Stimulated activated CD8-positive, alpha-beta memory T cell treated with anti-CD3 and anti-CD28 coated beads, Interleukin-2, amount 100 ng/mL, for 48 hours (primary cell): ENCODE results near the gene RC3H1.
"Not testable (repeated sequence)": the region's sequence is repeated elsewhere in the genome, so short reads cannot be mapped to it uniquely, and the experiment has no call there.

ENCODE experiments used
- DNase-seq, 2 donors: peaks; one replicate each; pipeline ENCODE4 v3.0.0-alpha.2; 2020; ENCODE audit warnings: low read depth in 2 of 2

RC3H1 gene

GRCh38 chr1:173954179-173954578, 68.0 kb downstream of the RC3H1 start:
- DNase-seq, result no peak

DNA sequence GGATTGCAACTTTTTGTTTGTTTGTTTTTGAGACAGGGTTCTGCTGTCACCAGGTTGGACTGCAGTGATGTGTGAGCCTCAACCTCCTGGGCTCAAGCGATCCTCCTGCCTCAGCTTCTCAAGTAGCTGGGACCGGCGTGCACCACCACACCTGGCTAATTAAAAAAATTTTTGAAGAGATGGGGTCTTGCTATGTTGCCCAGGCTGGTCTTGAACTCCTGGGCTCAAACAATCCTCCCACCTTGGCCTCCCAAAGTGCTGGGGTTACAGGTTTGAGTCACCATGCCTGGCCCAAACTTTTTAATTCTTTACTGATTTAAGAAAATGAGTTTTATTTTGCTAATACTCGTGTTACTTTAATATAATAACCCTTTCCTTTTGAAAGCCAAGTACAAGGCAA, 73.6 kb downstream of the RC3H1 start:
- no peak for DNase-seq

DNA sequence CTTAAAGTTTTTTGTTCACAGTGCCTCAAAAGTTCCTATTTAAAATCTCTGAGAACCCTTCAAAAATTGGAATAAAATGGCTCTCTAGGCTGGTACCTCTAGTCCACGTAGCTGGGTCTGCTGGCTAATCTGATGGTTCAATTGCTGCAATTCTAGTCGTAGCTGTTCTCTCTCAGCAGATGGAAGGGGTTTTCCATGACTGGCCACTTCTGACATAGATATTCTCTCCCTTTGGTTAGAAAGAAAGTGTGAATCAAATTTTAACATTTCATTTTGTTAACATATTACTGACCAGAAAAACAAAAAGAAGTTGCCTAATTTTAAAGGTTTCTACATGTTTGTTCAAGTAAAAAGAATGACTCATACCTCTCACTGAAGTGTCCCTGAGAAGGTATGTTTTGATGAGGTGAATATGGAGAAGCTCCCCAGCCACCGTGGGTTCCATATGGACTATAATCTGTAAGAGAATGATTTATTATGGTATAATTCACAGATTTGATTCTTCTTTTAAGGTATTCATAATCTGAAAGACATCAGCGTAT, 75.7 kb downstream of the RC3H1 start:
- no peak for DNase-seq

- DNase-seq, result no peak
Measured at GRCh38 chr1:173937062-173937461, 85.1 kb downstream of the RC3H1 start.

- no peak for DNase-seq
Measured at GRCh38 chr1:173934440-173934839, 87.7 kb downstream of the RC3H1 start.

DNA sequence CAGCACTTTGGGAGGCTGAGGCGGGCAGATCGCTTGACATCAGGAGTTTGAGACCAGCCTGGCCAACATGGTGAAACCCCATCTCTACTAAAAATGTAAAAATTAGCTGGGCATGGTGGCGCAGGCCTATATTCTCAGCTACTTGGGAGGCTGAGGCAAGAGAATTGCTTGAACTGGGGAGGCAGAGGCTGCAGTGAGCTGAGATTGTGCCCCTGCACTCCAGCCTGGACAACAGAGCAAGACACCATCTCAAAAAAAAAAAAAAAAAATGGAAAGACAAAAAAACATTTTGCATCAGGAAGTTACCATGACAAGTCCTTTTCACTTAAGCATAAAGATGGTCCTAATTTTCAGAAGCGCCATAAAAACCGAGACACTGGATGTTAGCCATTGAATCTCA, 91.6 kb downstream of the RC3H1 start:
- DNase-seq, result not testable (repeated sequence)

- DNase-seq, result no peak
Measured at GRCh38 chr1:173925306-173926242, 96.6 kb downstream of the RC3H1 start.

DNA sequence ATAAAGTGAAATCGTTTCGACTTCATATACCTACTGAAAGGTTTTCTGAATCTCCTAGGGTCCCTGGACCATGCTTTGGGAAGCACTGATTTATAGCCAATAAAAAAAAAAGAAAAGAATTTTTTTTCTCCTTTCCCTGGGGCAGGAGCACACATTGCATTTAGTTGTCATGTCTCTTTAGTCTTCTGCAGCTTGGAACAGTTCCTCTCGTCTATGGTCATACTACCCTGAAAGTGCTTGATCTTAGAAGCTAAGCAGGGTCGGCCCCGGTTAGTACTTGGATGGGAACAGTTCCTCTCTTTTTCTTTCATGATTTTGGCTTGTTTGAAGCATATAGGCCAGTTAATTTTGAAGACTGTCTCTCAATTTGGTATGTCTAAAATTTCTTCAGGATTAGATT, 101.3 kb downstream of the RC3H1 start:
- DNase-seq, result no peak

GRCh38 chr1:173917635-173918493, 104.3 kb downstream of the RC3H1 start:
- no peak for DNase-seq

DNA sequence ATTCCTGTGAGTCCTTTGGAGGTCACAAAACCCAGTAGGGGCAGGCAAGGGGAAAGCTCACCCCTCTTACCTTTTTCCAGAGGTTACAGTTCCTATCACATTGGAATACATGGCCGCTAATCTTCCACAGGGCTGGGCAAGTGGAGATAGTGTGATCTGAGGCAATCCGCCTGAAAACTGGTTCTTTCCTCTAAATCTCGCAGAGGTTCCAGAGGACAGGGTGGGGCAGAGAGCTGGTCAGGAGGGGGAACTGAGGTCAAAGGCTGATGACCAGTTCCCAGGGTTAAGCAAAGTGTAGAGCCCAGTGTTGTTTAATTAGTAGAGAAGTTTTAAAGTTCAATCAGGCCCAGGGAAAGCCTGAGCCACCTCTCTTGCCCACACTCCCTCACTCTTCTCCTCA, 105.0 kb downstream of the RC3H1 start, which contains the start of gene SERPINC1:
TSS of gene SERPINC1 (minus strand) at position 179 of the 400 bp plus-strand sequence. CDS start at position 111, 68 bp downstream.
- no peak for DNase-seq

DNA sequence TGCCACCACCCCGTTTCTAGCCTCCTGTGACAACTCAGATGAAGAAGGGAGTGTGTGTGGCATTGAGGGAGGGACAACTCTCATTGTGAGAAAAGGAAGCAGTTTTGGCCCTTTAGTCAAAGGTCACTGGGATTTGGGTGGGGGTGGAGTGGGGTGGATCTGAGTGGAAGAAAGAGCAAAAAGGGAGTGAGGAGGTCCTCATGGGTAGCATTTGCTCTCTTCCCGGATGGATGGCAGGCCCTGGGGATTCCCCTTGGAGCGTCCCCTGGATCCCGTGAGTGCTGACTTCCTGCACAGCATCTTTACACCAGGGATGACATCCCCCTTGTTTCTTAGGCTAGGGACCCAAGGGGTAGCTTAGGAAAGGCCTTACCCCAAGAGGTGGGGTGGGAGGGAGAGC, 105.5 kb downstream of the RC3H1 start:
- DNase-seq, result no peak

DNA sequence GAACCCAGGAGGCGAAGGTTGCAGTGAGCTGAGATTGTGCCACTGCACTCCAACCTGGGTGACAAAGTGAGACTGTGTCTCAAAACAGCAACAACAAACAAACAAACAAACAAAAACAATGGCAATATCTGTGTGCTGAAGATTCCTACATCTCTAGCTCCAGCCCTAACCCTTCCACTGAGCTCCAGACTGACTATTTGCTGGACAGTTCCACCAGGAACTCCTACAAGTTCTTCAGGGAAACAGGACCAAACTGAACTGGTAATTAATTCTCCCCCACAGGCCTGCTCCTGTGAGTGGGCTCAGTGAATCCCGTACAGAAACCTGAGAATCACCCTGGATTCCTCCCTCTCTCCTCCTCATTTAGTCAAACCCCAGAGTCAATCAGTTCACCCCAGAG, 106.6 kb downstream of the RC3H1 start:
- DNase-seq, result no peak

GRCh38 chr1:173914366-173914871, 107.7 kb downstream of the RC3H1 start:
- peak; percentile 3 to 9 for DNase-seq

GRCh38 chr1:173913111-173913510, 109.0 kb downstream of the RC3H1 start:
- no peak for DNase-seq

GRCh38 chr1:173903827-173904531, 118.2 kb downstream of the RC3H1 start:
- no peak for DNase-seq

GRCh38 chr1:173900992-173901391, 121.2 kb downstream of the RC3H1 start:
- no peak for DNase-seq

DNA sequence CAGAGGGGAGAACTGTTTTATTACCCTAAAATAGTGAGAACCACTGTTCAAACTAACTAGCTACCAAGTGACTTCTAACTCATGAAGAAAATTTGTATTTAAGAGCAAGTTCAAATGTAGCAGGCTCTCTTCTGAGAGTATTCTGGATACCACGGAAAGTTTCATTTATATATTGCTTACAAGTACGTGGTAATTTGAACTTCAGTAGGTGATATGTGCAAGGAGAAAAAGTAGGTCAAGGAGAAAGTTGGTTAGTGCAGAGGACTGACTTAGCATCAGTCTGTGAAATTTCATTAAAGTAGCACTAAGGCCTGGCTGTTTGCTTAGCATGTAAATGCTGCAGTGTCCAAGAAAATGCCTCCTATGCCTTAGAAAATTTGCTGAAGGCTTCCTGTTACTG, 121.7 kb downstream of the RC3H1 start:
- no peak for DNase-seq

GRCh38 chr1:173894189-173894588, 128.0 kb downstream of the RC3H1 start:
- DNase-seq, result no peak

DNA sequence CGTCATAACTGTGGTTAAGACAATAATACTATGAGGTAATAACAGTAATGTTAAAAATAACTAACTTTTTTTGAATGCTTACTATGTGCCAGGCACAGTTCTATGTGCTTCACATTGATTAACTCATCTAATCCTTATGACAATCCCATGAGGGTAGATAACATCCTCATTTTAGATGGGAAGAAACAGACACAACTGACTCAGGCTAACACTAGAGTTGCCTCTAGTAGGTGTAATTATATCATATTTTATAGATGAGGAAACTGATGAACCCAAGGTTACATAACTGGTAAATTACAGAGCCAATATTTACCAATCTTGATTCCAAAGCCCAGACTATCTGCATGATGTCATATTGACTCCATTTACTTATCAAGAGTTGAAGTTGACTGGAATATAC, 128.5 kb downstream of the RC3H1 start:
- no peak for DNase-seq

GRCh38 chr1:173889885-173890284, 132.3 kb downstream of the RC3H1 start:
- DNase-seq, result no peak

DNA sequence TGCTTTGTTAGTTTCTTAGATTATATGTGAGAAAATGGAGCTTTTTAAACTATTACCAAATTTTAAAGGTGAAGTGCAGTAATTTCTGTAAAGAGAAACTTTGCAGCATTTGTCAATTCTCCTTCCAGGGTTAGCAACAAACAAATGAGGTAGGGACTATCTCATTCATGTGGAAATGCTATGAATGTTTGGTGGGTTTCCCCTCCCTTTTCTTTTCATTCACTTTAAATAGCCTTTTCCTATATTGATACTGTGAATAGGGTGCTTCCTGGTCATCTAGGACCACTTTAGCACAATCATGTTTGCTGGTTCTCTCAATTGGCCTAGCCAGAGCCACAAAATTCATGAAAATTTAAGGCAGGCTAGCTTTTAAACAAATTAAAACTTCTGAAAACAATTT, 133.4 kb downstream of the RC3H1 start:
- no peak for DNase-seq
